ENCODE measurements around the gene RAB11FIP3.

- no peak for TF ChIP-seq CTCF (conservative IDR thresholded peaks at IDR 0.05)
- TF ChIP-seq EZH2 (IDR thresholded peaks at IDR 0.05; ENCODE audit: low read depth), result no peak
These were observed 78.0 kb downstream of the RAB11FIP3 start for GRCh38 chr16:503150-504071.

Measured in PC-9 (cell line).